HG03097 (cell line): ENCODE results near the gene CAMTA1.

ENCODE experiments used
- ATAC-seq: cut with Tn5 transposase; IDR thresholded peaks from one replicate; pipeline ENCODE4 v1.9.1; 2021; ENCODE audit not compliant: unreplicated experiment, low FRiP score

Gene CAMTA1

GRCh38 chr1:6923012-6923411 is 137.8 kb downstream of the CAMTA1 start:
- ATAC-seq = no peak

- ATAC-seq = no peak
Measured at GRCh38 chr1:6923416-6923815, 138.2 kb downstream of the CAMTA1 start.

- ATAC-seq = no peak
Measured at GRCh38 chr1:6923955-6924881, 139.0 kb downstream of the CAMTA1 start.

- ATAC-seq = no peak
Measured at GRCh38 chr1:6924891-6925290, 139.6 kb downstream of the CAMTA1 start.

GRCh38 chr1:6927626-6928025 is 142.4 kb downstream of the CAMTA1 start:
- ATAC-seq = no peak

- no peak for ATAC-seq
Measured at GRCh38 chr1:6928106-6928885, 143.0 kb downstream of the CAMTA1 start.

- ATAC-seq = no peak
Measured at GRCh38 chr1:6930732-6931300, 145.6 kb downstream of the CAMTA1 start.

- ATAC-seq = no peak
Measured at GRCh38 chr1:6935361-6935883, 150.2 kb downstream of the CAMTA1 start.

GRCh38 chr1:6935911-6936690 is 150.8 kb downstream of the CAMTA1 start:
- ATAC-seq = no peak

GRCh38 chr1:6937048-6937447 is 151.8 kb downstream of the CAMTA1 start:
- no peak for ATAC-seq

GRCh38 chr1:6939363-6939762 is 154.1 kb downstream of the CAMTA1 start:
- no peak for ATAC-seq

GRCh38 chr1:6941786-6942185 is 156.5 kb downstream of the CAMTA1 start:
- no peak for ATAC-seq

GRCh38 chr1:6942990-6943389 is 157.7 kb downstream of the CAMTA1 start:
- ATAC-seq = no peak

GRCh38 chr1:6944434-6944833 is 159.2 kb downstream of the CAMTA1 start:
- no peak for ATAC-seq

GRCh38 chr1:6947952-6948351 is 162.7 kb downstream of the CAMTA1 start:
- ATAC-seq = no peak

GRCh38 chr1:6948416-6948815 is 163.2 kb downstream of the CAMTA1 start:
- no peak for ATAC-seq

- no peak for ATAC-seq
Measured at GRCh38 chr1:6948861-6949260, 163.6 kb downstream of the CAMTA1 start.

GRCh38 chr1:6950001-6950765 is 164.9 kb downstream of the CAMTA1 start:
- ATAC-seq = no peak

- no peak for ATAC-seq
Measured at GRCh38 chr1:6951536-6951935, 166.3 kb downstream of the CAMTA1 start.

GRCh38 chr1:6953216-6953615 is 168.0 kb downstream of the CAMTA1 start:
- ATAC-seq = no peak
